Measurements from ENCODE around the gene CDKN2D. TPM values are rescaled to one million over a fixed set of nuclear protein-coding genes. Genes with fewer than 3 reads are reported as not detected.

CDKN2D gene
- total RNA-seq, 1 experiment from 2014 or later: 13.8 TPM

DNA sequence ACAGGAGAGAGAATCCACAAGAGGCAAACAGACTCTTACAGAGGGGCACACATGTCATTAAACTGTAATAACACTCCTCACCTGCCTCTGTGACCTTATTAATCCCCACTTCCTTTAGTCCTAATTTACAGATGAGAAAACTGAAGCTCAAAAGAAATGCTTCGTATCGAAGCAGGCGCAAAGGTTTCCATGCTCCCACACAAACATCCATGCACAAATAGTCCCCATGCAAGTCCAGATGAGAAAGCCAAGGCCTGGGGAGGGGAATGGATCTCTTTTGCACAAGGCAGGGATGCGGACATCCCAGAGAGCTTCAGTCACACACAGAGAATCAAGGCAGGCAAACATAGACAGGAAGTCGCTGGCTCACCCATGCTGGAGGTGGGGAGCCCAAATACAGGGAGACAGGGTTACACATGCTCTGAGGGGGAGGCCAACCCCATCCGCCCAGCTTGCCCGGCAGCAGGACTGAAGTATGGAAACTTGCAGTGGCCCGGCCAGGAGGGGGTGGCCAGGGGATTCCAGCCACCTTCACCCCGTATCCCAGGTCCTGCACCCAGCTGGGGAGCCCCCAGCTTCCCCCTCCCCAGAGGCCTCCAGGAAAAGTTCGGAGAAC, 52.0 kb downstream of the CDKN2D start:
- DNase-seq (ENCODE audit: low read depth, low spot score) (no peak), ATAC-seq (peak; percentile 32)
- Histone ChIP-seq H3K9me3 (ENCODE audit: control insufficient read depth in 1 of 2, insufficient read depth in 1 of 2, low read depth in 1 of 2, low read length in 2 of 2) (no peaks in the 10 kb centered on the region), H3K9ac (ENCODE audit: low read length) (peak overlapping the region; percentile 75), H3K36me3 (ENCODE audit: control insufficient read depth in 1 of 2, insufficient read depth in 2 of 2, low read length in 2 of 2) (no peaks in the 10 kb centered on the region), H3K27me3 (ENCODE audit: insufficient read depth, low read length) (no peaks in the 10 kb centered on the region), H3K4me2 (ENCODE audit: low read length) (peak overlapping the region; percentile 100), H4K20me1 (ENCODE audit: insufficient read depth) (no peaks in the 10 kb centered on the region), H3K4me3 (replicated peaks in 1 of 2; ENCODE audit: low read depth in 1 of 2, low read length in 2 of 2) (peak overlapping the region; percentile 64 to 82), H3K9me2 (ENCODE audit: insufficient read depth) (no peaks in the 10 kb centered on the region), H2AFZ (ENCODE audit: low read depth, low read length, poor library complexity, severe bottlenecking) (peak overlapping the region; percentile 32), H3K79me2 (ENCODE audit: insufficient read depth, low read length) (no peaks in the 10 kb centered on the region), H3K4me1 (ENCODE audit: control insufficient read depth in 1 of 2, insufficient read depth in 2 of 2, low read length in 2 of 2) (peaks cover 16 to 45% of the 10 kb centered on the region in 2 experiments; a peak in 3 of 4 replicates), H3K27ac (ENCODE audit: low read depth, low read length) (peak overlapping the region; percentile 64; the same call in 1 of the 2 replicates)
- CTCF ChIA-PET: interaction anchor here (0.5 to 1.1 kb wide), 4 partner anchors 8 to 35 kb away, joined by 3 to 4 read pairs (median 3); no protein-coding TSS in a partner anchor
- no TSS peak for BruUV-seq (replicated peaks)
- intact Hi-C loops (cut with micrococcal nuclease): no loop called here
- TF ChIP-seq CBX3 (IDR thresholded peaks at IDR 0.05; ENCODE audit: low read depth) (no peak), TCF7L2 (IDR thresholded peaks at IDR 0.05; ENCODE audit: borderline replicate concordance, extremely low read depth, insufficient read depth, insufficient read length) (no peak), ZNF274 (IDR thresholded peaks at IDR 0.05; ENCODE audit: low read depth, low read length) (no peak), CEBPB (IDR thresholded peaks at IDR 0.05; ENCODE audit: low read depth) (no peak), FOSL1 (IDR thresholded peaks at IDR 0.05; ENCODE audit: low read depth) (no peak), ZFX (IDR thresholded peaks at IDR 0.05) (no peak), EGR1 (IDR thresholded peaks at IDR 0.05; ENCODE audit: low read depth) (no peak), EZH2phosphoT487 (IDR thresholded peaks at IDR 0.05; ENCODE audit: borderline replicate concordance) (no peak), YY1 (IDR thresholded peaks at IDR 0.05; ENCODE audit: extremely low read depth, insufficient replicate concordance, low read depth, low read length) (no peak), EZH2 (IDR thresholded peaks at IDR 0.05) (no peak), SRF (IDR thresholded peaks at IDR 0.05; ENCODE audit: low read depth) (no peak), SIN3A (IDR thresholded peaks at IDR 0.05; ENCODE audit: low read depth) (no peak), ELF1 (IDR thresholded peaks at IDR 0.05; ENCODE audit: borderline replicate concordance, low read depth) (no peak), POLR2AphosphoS5 (IDR thresholded peaks at IDR 0.05; ENCODE audit: low read depth, low read length) (no peak)
- TF ChIP-seq, protein P1, sequence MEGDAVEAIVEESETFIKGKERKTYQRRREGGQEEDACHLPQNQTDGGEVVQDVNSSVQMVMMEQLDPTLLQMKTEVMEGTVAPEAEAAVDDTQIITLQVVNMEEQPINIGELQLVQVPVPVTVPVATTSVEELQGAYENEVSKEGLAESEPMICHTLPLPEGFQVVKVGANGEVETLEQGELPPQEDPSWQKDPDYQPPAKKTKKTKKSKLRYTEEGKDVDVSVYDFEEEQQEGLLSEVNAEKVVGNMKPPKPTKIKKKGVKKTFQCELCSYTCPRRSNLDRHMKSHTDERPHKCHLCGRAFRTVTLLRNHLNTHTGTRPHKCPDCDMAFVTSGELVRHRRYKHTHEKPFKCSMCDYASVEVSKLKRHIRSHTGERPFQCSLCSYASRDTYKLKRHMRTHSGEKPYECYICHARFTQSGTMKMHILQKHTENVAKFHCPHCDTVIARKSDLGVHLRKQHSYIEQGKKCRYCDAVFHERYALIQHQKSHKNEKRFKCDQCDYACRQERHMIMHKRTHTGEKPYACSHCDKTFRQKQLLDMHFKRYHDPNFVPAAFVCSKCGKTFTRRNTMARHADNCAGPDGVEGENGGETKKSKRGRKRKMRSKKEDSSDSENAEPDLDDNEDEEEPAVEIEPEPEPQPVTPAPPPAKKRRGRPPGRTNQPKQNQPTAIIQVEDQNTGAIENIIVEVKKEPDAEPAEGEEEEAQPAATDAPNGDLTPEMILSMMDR (IDR thresholded peaks at IDR 0.05 in 2 of 3, conservative IDR thresholded peaks at IDR 0.05 in 1 of 3; ENCODE audit: borderline replicate concordance in 1 of 3, insufficient read depth in 1 of 3, low read depth in 2 of 3, low read length in 2 of 3): no peak
- TF ChIP-seq, protein P2, sequence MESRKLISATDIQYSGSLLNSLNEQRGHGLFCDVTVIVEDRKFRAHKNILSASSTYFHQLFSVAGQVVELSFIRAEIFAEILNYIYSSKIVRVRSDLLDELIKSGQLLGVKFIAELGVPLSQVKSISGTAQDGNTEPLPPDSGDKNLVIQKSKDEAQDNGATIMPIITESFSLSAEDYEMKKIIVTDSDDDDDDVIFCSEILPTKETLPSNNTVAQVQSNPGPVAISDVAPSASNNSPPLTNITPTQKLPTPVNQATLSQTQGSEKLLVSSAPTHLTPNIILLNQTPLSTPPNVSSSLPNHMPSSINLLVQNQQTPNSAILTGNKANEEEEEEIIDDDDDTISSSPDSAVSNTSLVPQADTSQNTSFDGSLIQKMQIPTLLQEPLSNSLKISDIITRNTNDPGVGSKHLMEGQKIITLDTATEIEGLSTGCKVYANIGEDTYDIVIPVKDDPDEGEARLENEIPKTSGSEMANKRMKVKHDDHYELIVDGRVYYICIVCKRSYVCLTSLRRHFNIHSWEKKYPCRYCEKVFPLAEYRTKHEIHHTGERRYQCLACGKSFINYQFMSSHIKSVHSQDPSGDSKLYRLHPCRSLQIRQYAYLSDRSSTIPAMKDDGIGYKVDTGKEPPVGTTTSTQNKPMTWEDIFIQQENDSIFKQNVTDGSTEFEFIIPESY (IDR thresholded peaks at IDR 0.05; ENCODE audit: extremely low read depth, insufficient replicate concordance, low read length): no peak
- TF ChIP-seq, protein P3, sequence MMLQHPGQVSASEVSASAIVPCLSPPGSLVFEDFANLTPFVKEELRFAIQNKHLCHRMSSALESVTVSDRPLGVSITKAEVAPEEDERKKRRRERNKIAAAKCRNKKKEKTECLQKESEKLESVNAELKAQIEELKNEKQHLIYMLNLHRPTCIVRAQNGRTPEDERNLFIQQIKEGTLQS (IDR thresholded peaks at IDR 0.05): no peak
- TF ChIP-seq, protein P4, sequence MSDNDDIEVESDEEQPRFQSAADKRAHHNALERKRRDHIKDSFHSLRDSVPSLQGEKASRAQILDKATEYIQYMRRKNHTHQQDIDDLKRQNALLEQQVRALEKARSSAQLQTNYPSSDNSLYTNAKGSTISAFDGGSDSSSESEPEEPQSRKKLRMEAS (IDR thresholded peaks at IDR 0.05): no peak; the same call in 1 of the 2 replicates
- RAD21 ChIA-PET (ENCODE audit: low non-redundant PET in 1 of 2, low total read pairs in 2 of 2, uncharacterized antibody in 2 of 2, unreplicated experiment in 2 of 2): no interaction called here
- POLR2A ChIA-PET: interaction anchor here (0.9 kb wide), 1 partner anchor 9 kb away, joined by 4 read pairs; no protein-coding TSS in a partner anchor

Data from HCT116 (cell line).